ENCODE results near the gene FAM20C.

DNA sequence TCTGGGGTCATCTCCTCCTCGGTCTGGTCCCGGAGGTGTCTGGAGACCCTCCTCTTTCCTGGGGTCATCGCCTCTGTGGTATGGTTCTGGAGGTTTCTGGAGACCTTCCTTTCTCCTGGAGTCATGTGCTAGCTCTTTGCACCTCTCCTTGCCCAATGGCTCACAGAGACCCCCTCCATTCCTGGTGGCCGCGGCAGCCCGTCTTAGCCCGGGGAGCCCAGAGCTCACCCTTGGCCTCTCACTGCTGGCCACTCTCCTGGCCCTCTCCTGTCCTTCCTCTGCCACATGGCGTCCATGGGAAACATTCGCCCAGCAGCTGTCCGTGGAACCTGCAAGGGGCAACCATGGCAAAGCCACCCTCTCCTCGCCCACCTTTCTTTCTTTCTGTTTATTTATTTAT, 77.3 kb downstream of the FAM20C start:
- TF ChIP-seq, protein P1, sequence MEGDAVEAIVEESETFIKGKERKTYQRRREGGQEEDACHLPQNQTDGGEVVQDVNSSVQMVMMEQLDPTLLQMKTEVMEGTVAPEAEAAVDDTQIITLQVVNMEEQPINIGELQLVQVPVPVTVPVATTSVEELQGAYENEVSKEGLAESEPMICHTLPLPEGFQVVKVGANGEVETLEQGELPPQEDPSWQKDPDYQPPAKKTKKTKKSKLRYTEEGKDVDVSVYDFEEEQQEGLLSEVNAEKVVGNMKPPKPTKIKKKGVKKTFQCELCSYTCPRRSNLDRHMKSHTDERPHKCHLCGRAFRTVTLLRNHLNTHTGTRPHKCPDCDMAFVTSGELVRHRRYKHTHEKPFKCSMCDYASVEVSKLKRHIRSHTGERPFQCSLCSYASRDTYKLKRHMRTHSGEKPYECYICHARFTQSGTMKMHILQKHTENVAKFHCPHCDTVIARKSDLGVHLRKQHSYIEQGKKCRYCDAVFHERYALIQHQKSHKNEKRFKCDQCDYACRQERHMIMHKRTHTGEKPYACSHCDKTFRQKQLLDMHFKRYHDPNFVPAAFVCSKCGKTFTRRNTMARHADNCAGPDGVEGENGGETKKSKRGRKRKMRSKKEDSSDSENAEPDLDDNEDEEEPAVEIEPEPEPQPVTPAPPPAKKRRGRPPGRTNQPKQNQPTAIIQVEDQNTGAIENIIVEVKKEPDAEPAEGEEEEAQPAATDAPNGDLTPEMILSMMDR (IDR thresholded peaks at IDR 0.05), result no peak
- TF ChIP-seq POLR2A (IDR thresholded peaks at IDR 0.05) (no peak), POLR2AphosphoS5 (IDR thresholded peaks at IDR 0.05) (no peak), EP300 (IDR thresholded peaks at IDR 0.05) (no peak)

All from suprapubic skin (tissue), 4 donors.